Panc1 (cell line): Measurements from ENCODE around the gene APOA1. TPM values are rescaled to one million over a fixed set of nuclear protein-coding genes. Genes with fewer than 3 reads are reported as not detected.

ENCODE experiments used
- ATAC-seq: fragments of 200-7000 bp; cut with Tn5 transposase; 2 replicates; pipeline ENCODE4 v1.9.1; 2020; ENCODE audit warnings: mild to moderate bottlenecking, moderate library complexity
- BruUV-seq: library from RNA; stranded (reverse); fragments of 400-500 nt; replicated peaks from 2 replicates; lab custom pipeline; 2021; lab: Mats Ljungman, UMichigan
- CTCF ChIA-PET: fragments of 300-600 bp; sonication (Branson Sonifier 250); formaldehyde crosslinking; loops from one replicate; lab custom pipeline; 2022; ENCODE audit warnings: antibody characterized with exemption; lab: Charles Lee
- POLR2A ChIA-PET: fragments of 300-600 bp; sonication (Branson Sonifier 250); formaldehyde crosslinking; loops from one replicate; lab custom pipeline; 2022; ENCODE audit warnings: antibody characterized with exemption; lab: Charles Lee
- DNase-seq: peaks from one replicate; pipeline ENCODE4 v3.0.0-alpha.2; 2010; ENCODE audit warnings: low read depth, low spot score
- H3K27ac ChIP-seq: 2 replicates; pipeline ENCODE4 v1.5.1; 2011; ENCODE audit warnings: mild to moderate bottlenecking, low read length, inconsistent platforms
- H3K27me3 ChIP-seq: fragments of 200-500 bp; sonication (Bioruptor generic); 2 replicates; pipeline ENCODE4 v1.6.0; 2014; ENCODE audit warnings: low read length, inconsistent platforms; ENCODE audit not compliant: control insufficient read depth, insufficient read depth
- H3K36me3 ChIP-seq: fragments of 200-500 bp; sonication (Bioruptor generic); 2 replicates; pipeline ENCODE4 v1.5.1; 2014; ENCODE audit warnings: inconsistent platforms, mild to moderate bottlenecking, low read length, moderate library complexity; ENCODE audit not compliant: control insufficient read depth, insufficient read depth
- H3K4me1 ChIP-seq: 2 replicates; pipeline ENCODE4 v1.5.1; 2011; ENCODE audit warnings: inconsistent platforms, mild to moderate bottlenecking, low read length, moderate library complexity; ENCODE audit not compliant: control insufficient read depth, insufficient read depth
- H3K4me3 ChIP-seq, 2 experiments: 2 replicates each; pipeline ENCODE4 v1.5.1; 2011 to 2012; ENCODE audit warnings: low read depth in 2 of 2, low read length in 2 of 2, mild to moderate bottlenecking in 2 of 2, inconsistent platforms in 1 of 2, moderate library complexity in 1 of 2
- H3K9me3 ChIP-seq: fragments of 200-500 bp; sonication (Bioruptor generic); 2 replicates; pipeline ENCODE4 v1.5.1; 2014; ENCODE audit warnings: low read depth, mild to moderate bottlenecking, inconsistent platforms, low read length, moderate library complexity; ENCODE audit not compliant: control insufficient read depth, insufficient read depth
- CTCF ChIP-seq: fragments of 450-650 bp; IDR thresholded peaks from 2 replicates; pipeline ENCODE4 v1.5.1; 2017; ENCODE audit warnings: mild to moderate bottlenecking
- POLR2AphosphoS5 ChIP-seq: IDR thresholded peaks from 2 replicates; pipeline ENCODE4 v1.6.1; 2012; ENCODE audit warnings: mild to moderate bottlenecking, low read depth, low read length, moderate library complexity
- SIN3A ChIP-seq: IDR thresholded peaks from 2 replicates; pipeline ENCODE4 v1.6.1; 2012; ENCODE audit warnings: low read depth, mild to moderate bottlenecking, low read length, moderate library complexity, borderline replicate concordance; ENCODE audit not compliant: insufficient read depth
- TCF7L2 ChIP-seq: IDR thresholded peaks from 2 replicates; pipeline ENCODE4 v1.6.1; 2011; ENCODE audit warnings: mild to moderate bottlenecking, low read depth, low read length, inconsistent platforms
- in situ Hi-C: cut with HindIII; loops from 2 replicates; pipeline ENCODE4 v1.10.0; 2016; ENCODE audit warnings: low sequenced_read_pairs, low pct_unique_long_range_greater_than_20kb
- intact Hi-C: fragments of 100-400 bp; cut with micrococcal nuclease; formaldehyde crosslinking; loops from one replicate; pipeline ENCODE4 v1.10.0; 2022; ENCODE audit not compliant: unreplicated experiment
- total RNA-seq: library from RNA; stranded (reverse); gene quantifications from one replicate; pipeline ENCODE4 v1.2.1, GENCODE V29; 2021; ENCODE audit not compliant: unreplicated experiment
- TF ChIP-seq, protein P1 (sequence below), 2 experiments: IDR thresholded peaks; 2 replicates each; pipeline ENCODE4 v1.6.1; 2011 to 2012; ENCODE audit warnings: low read depth in 2 of 2, control low read depth in 1 of 2, low read length in 1 of 2, mild to moderate bottlenecking in 1 of 2, moderate library complexity in 1 of 2; ENCODE audit not compliant: insufficient read depth in 1 of 2

The APOA1 gene
- total RNA-seq, 1 experiment from 2014 or later, result 1.7 TPM

DNA sequence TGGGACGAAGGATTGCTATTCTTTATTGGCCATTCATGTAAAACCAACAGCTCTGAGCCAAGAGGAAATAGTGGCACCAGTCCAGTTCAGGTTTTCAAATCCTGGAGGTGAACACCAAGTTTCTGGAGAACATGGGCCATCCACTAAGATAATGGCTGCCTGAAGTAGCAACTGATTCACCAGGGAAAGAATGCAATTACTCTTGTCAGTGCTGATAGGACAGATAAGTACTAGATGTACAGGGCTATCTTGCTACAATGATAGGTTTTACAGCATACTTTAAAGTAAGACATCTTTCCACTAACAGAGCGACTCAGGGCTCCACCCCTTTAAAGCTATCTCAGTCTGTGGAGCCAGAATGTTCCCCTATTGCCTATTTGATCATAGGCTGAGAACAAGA is 36.8 kb upstream of the APOA1 start:
- H3K27ac ChIP-seq, result no peak overlapping the region
- no peak for TF ChIP-seq POLR2AphosphoS5
- no peak for TF ChIP-seq SIN3A
- TF ChIP-seq CTCF, result no peak
- ChIA-PET POLR2A (no interaction called here), CTCF (no interaction called here)
- no peak for ATAC-seq
- H3K27me3 ChIP-seq, result no peaks in the 10 kb centered on the region
- no peak overlapping the region for H3K4me3 ChIP-seq
- no TSS peak for BruUV-seq
- H3K36me3 ChIP-seq, result no peaks in the 10 kb centered on the region
- intact Hi-C loops (no loop called here), in situ Hi-C loops (no loop called here)
- no peak for DNase-seq
- H3K4me1 ChIP-seq, result no peaks in the 10 kb centered on the region
- H3K9me3 ChIP-seq, result no peaks in the 10 kb centered on the region

- POLR2A ChIA-PET, result no interaction called here
- no peak for TF ChIP-seq TCF7L2
- Histone ChIP-seq H3K36me3 (no peaks in the 10 kb centered on the region), H3K9me3 (no peaks in the 10 kb centered on the region), H3K4me3 (no peak overlapping the region), H3K27me3 (no peaks in the 10 kb centered on the region), H3K27ac (no peak overlapping the region), H3K4me1 (no peaks in the 10 kb centered on the region)
- DNase-seq (no peak), ATAC-seq (no peak)
- in situ Hi-C loops (no loop called here), intact Hi-C loops (no loop called here)
- CTCF ChIA-PET, result interaction anchor here (0.5 kb wide), 1 partner anchor 265 kb away, joined by 12 read pairs; no protein-coding TSS in a partner anchor
- no TSS peak for BruUV-seq
These were observed 36.0 kb upstream of the APOA1 start for GRCh38 chr11:116873381-116873780.

- Histone ChIP-seq H3K4me1 (no peaks in the 10 kb centered on the region), H3K27ac (no peak overlapping the region), H3K9me3 (no peaks in the 10 kb centered on the region), H3K27me3 (no peaks in the 10 kb centered on the region), H3K4me3 (no peak overlapping the region), H3K36me3 (peaks cover 8% of the 10 kb centered on the region; the same call in 1 of the 2 replicates)
- CTCF ChIA-PET, result interaction anchor here (0.6 to 0.8 kb wide), 2 partner anchors 29 to 75 kb away, joined by 3 to 6 read pairs; no protein-coding TSS in a partner anchor
- no peak for DNase-seq
- in situ Hi-C loops (no loop called here), intact Hi-C loops (no loop called here)
- POLR2A ChIA-PET, result no interaction called here
- no TSS peak for BruUV-seq
- no peak for ATAC-seq
- TF ChIP-seq, protein P1, sequence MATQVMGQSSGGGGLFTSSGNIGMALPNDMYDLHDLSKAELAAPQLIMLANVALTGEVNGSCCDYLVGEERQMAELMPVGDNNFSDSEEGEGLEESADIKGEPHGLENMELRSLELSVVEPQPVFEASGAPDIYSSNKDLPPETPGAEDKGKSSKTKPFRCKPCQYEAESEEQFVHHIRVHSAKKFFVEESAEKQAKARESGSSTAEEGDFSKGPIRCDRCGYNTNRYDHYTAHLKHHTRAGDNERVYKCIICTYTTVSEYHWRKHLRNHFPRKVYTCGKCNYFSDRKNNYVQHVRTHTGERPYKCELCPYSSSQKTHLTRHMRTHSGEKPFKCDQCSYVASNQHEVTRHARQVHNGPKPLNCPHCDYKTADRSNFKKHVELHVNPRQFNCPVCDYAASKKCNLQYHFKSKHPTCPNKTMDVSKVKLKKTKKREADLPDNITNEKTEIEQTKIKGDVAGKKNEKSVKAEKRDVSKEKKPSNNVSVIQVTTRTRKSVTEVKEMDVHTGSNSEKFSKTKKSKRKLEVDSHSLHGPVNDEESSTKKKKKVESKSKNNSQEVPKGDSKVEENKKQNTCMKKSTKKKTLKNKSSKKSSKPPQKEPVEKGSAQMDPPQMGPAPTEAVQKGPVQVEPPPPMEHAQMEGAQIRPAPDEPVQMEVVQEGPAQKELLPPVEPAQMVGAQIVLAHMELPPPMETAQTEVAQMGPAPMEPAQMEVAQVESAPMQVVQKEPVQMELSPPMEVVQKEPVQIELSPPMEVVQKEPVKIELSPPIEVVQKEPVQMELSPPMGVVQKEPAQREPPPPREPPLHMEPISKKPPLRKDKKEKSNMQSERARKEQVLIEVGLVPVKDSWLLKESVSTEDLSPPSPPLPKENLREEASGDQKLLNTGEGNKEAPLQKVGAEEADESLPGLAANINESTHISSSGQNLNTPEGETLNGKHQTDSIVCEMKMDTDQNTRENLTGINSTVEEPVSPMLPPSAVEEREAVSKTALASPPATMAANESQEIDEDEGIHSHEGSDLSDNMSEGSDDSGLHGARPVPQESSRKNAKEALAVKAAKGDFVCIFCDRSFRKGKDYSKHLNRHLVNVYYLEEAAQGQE (IDR thresholded peaks at IDR 0.05; ENCODE audit: insufficient read depth in 1 of 2, low read depth in 2 of 2, low read length in 1 of 2), result no peak
- TF ChIP-seq CTCF, result no peak
- no peak for TF ChIP-seq SIN3A
- no peak for TF ChIP-seq TCF7L2
- no peak for TF ChIP-seq POLR2AphosphoS5
These were observed 33.8 kb upstream of the APOA1 start for GRCh38 chr11:116871248-116871647.
